Choroid plexus epithelial cell (primary cell): Measurements from ENCODE around the gene NADK.
A peak's percentile ranks its signal among the peaks of the same experiment; 100 is the strongest.

Source experiments
- DNase-seq: peaks from one replicate; pipeline ENCODE4 v3.0.0-alpha.2; 2010; ENCODE audit warnings: low read depth
- H3K4me3 ChIP-seq: 2 replicates; pipeline ENCODE4 v1.5.1; 2011; ENCODE audit warnings: low read depth, mild to moderate bottlenecking, control low read depth, low read length, moderate library complexity
- TF ChIP-seq, protein P1 (sequence below): conservative IDR thresholded peaks from 2 replicates; pipeline ENCODE4 v1.5.1; 2011; ENCODE audit warnings: low read depth, mild to moderate bottlenecking, control low read depth, inconsistent platforms, low read length, moderate library complexity

NADK gene

DNA sequence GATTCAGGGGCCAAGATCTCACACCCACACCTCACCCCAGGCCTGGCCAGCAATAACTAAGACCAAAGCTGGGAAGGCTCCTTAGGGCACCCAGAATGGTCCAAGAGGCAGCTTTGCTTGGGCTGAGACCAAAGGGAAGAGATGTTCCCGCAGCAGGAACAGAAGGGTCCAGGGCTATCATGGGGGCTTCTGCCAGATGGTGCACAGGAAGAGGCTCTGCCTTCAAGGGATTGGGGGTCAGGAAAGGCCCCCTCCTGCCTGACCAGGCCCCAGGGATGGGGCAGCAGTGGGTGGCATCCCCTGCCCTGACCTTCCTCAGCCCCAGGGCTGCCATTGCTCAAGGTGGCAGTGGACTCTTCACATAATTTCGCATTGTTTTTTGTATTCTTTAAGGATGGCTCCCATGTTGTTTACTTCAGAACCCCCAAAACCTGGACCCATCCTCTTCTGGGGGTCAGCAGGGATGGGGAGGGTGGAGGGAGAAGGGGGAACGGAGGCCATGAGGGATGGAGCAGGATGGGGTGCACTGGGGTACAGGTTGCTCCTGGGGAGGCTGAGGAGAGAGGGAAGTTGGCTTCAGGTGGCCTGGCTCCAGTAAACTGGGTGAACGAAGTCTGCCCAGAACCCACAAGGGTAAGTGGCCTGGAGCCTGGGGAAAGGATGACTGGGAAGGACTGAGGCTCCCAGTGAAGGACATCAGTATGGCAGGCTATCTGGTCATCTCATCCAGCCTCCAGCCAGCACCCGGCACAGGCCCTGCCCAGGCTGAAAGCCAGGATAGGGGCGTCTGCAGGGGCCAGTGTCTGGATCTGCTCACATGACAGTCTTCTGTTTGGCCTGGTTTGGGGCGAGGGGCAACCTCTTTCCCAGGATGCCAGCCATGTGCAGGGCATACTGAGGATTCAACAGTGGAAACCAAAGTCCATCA is 2.6 kb upstream of the NADK start:
- TF ChIP-seq, protein P1, sequence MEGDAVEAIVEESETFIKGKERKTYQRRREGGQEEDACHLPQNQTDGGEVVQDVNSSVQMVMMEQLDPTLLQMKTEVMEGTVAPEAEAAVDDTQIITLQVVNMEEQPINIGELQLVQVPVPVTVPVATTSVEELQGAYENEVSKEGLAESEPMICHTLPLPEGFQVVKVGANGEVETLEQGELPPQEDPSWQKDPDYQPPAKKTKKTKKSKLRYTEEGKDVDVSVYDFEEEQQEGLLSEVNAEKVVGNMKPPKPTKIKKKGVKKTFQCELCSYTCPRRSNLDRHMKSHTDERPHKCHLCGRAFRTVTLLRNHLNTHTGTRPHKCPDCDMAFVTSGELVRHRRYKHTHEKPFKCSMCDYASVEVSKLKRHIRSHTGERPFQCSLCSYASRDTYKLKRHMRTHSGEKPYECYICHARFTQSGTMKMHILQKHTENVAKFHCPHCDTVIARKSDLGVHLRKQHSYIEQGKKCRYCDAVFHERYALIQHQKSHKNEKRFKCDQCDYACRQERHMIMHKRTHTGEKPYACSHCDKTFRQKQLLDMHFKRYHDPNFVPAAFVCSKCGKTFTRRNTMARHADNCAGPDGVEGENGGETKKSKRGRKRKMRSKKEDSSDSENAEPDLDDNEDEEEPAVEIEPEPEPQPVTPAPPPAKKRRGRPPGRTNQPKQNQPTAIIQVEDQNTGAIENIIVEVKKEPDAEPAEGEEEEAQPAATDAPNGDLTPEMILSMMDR: no peak
- H3K4me3 ChIP-seq: no peak overlapping the region

DNA sequence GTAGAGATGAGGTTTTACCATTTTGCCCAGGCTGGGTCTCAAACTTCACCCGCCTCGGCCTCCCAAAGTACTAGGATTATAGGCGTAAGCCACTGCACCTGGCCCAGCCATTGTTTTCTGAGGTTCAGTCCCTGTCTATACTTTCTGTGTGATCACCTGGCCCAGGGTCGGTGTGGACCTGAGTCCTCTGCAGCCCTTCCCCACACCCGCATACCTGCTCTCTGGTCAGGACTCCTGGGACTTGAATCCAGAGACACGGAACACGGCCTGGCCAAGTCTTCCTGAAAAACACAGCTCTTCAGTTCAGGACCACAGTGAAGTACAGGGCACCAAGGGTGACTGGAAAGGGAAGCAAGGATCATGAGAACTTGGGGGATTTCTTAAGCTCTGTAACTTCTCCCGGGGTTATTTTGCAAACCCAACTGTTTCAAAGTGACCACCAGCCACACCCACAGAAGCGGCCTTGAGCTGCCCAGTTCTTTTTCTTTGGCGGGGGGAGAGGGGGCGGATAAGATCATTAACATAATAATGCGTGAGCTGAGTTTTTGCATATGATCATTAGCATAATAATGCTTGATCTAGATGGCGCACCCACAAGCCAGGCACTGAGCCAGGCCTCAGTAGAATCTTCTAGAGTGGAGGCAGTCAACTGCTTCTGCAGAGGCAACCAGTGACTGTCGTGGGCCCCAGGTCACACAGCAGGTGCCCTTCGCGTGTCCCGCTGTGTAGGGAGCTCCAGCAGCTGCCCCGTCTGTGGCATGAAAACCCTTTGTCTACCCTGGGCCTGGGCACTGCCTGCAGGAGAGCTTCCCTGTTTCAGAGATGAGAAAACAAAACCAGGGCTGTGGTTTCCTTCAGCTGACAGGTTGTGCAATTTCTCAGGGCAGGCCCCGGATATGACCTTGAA is 1.7 kb upstream of the NADK start:
- peak; percentile 72 for DNase-seq
- TF ChIP-seq, protein P1: no peak
- no peak overlapping the region for H3K4me3 ChIP-seq

More for the DNA sequence above, 2.6 kb upstream of the NADK start:
- no peak for DNase-seq

DNA sequence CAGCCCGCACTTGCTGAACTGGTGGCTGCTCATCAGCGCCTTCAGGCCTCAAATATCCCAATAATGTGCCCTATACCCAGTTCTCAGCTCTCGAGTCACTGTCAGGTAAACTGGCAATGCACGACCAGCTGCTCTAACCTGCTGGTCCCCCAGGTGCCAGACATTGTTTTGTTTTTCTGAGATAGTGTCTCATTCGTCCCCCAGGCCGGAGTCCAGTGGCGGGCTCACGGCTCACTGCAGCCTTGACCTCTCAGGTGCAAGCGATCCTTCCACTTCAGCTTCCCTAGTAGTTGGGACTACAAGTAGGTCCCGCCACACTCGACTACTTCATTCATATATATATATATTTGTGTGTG is 1.0 kb upstream of the NADK start:
- DNase-seq: no peak
- H3K4me3 ChIP-seq: peak overlapping the region; percentile 97
- TF ChIP-seq, protein P1: no peak

DNA sequence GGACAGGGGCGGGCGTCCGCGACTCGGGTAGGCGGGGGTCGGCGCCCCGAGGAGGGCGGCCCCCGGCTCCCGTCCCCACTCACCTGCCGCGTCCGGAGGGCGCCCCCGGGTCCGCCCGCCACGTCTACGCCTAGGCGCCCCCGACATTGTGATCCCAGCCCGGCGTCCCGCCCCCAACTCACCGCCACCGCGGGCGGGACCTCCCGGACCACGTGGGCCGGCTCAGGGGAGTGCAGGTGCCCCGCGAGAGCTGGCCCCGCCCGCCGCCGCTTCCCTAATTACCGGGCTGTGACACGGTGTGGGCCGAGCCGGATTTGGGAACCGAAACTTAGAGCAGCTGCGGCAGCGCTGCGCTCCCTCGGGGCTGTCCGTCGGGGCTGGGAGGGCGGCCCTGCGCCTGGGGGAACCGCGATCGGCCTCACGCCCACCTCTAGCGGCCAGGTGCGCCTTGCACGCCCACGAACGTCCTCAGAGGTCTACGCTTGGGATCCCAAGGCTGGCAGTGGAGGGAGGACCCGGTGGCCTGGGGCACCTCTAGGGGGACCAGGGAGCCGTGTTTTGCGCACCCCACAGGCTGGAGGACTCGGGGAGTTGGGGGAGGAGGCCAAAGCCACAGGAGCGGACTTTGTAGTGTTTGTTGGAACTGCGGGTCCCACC is 521 bp upstream of the NADK start:
- peak overlapping the region; percentile 97 for H3K4me3 ChIP-seq
- no peak for DNase-seq
- TF ChIP-seq, protein P1: no peak

DNA sequence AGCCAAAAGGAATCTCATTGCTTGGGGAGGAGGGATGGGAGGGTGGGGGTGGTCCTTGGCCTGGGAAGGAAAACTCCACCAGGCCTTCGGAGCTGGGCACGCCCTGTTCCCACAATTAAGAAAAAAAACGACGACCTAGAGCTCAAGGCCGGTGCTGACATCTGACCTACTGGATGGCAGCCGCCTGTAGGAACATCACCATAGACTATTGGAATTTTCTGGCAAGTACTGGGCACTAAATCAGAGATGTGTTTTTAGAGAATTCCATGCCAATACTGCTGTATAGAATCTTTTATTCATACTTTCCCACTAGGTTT is 729 bp downstream of the NADK start:
- peak overlapping the region; percentile 97 for H3K4me3 ChIP-seq
- DNase-seq: no peak
- TF ChIP-seq, protein P1: no peak

DNA sequence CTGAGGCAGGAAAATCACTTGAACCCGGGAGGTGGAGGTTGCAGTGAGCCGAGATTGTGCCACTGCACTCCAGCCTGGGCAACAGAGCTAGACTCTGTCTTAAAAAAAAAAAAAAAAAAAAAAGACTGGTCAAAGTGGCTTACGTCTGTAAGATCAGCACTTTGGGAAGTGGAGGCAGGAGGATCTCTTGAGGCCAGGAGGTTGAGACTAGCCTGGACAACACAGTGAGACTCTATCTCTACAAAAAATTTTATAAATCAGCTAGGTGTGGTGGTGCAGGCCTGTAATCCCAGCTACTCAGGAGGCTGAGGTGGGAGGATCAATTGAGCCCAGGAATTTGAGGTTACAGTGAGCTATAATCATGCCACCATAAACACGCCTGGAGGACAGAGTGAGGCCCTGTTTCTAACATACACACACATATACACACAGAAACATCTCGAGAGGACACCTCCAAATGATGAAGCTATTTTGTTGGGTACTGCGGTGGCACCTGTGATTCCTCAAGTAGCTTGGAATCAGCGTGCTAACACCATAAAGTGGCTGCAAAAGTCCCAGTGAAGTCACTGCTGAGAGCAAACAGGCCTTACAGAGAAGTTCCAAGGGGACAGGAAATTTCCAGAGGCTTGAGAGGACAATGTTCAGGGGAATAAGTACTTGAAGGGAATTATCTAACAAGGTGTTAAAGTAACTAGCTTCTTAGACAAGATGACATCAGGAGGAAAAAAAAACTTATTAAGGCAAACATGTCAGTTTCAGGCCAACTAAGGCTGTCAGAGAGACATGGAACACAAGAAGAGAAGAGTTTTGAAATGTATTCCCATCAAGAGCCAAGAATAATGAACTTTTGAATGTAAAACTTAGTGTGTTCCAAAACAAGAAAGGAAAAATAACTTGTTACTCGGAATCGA is 1.3 kb downstream of the NADK start:
- peak overlapping the region; percentile 97 for H3K4me3 ChIP-seq
- TF ChIP-seq, protein P1: no peak
- DNase-seq: peak; percentile 34
